HG02759 (cell line): Measurements from ENCODE around the gene TTC33.
"Not testable (repeated sequence)": the region's sequence is repeated elsewhere in the genome, so short reads cannot be mapped to it uniquely, and the experiment has no call there.

Experiments
- ATAC-seq: cut with Tn5 transposase; IDR thresholded peaks from one replicate; pipeline ENCODE4 v1.9.1; 2021; ENCODE audit warnings: mild to moderate bottlenecking, moderate library complexity; ENCODE audit not compliant: unreplicated experiment

The TTC33 gene

GRCh38 chr5:40755407-40756365, at the start of gene TTC33:
Gene TTC33, minus strand, starts transcription at chr5:40755961. Its CDS starts 8,943 bp downstream, at chr5:40747018.
- peak; percentile 91 for ATAC-seq

- no peak for ATAC-seq
Measured at GRCh38 chr5:40801771-40802562, 46.2 kb upstream of the TTC33 start.

- ATAC-seq = no peak
Measured at GRCh38 chr5:40799258-40799657, 43.5 kb upstream of the TTC33 start.

- ATAC-seq = no peak
Measured at GRCh38 chr5:40798801-40799210, 43.0 kb upstream of the TTC33 start.

- peak; percentile 96 for ATAC-seq
Measured at GRCh38 chr5:40798012-40798800, 42.4 kb upstream of the TTC33 start, which contains the start of gene PRKAA1. Gene PRKAA1, minus strand, starts transcription at chr5:40798374. Its CDS starts 185 bp downstream, at chr5:40798189.

GRCh38 chr5:40797273-40798011, 41.7 kb upstream of the TTC33 start:
- peak; percentile 46 for ATAC-seq

- no peak for ATAC-seq
Measured at GRCh38 chr5:40796487-40796889, 40.7 kb upstream of the TTC33 start.

GRCh38 chr5:40794877-40795276, 39.1 kb upstream of the TTC33 start:
- ATAC-seq = not testable (repeated sequence)

- ATAC-seq = not testable (repeated sequence)
Measured at GRCh38 chr5:40794340-40794739, 38.6 kb upstream of the TTC33 start.

GRCh38 chr5:40792691-40793090, 36.9 kb upstream of the TTC33 start:
- ATAC-seq = not testable (repeated sequence)

- ATAC-seq = no peak
Measured at GRCh38 chr5:40791715-40792139, 36.0 kb upstream of the TTC33 start.

GRCh38 chr5:40790947-40791593, 35.3 kb upstream of the TTC33 start:
- no peak for ATAC-seq

GRCh38 chr5:40788941-40789340, 33.2 kb upstream of the TTC33 start:
- ATAC-seq = not testable (repeated sequence)

GRCh38 chr5:40787986-40788385, 32.2 kb upstream of the TTC33 start:
- ATAC-seq = no peak

- not testable (repeated sequence) for ATAC-seq
Measured at GRCh38 chr5:40786664-40787063, 30.9 kb upstream of the TTC33 start.

GRCh38 chr5:40784916-40785315, 29.2 kb upstream of the TTC33 start:
- no peak for ATAC-seq

GRCh38 chr5:40784027-40784653, 28.4 kb upstream of the TTC33 start:
- ATAC-seq = no peak

- ATAC-seq = no peak
Measured at GRCh38 chr5:40781843-40782409, 26.2 kb upstream of the TTC33 start.

- ATAC-seq = no peak
Measured at GRCh38 chr5:40780858-40781257, 25.1 kb upstream of the TTC33 start.
